Tibial nerve (tissue), 3 donors: ENCODE measurements around the gene OR9G4.

Source experiments
- EP300 ChIP-seq, 2 donors: sonication (generic); formaldehyde crosslinking; IDR thresholded peaks; one replicate each; pipeline ENCODE4 v1.6.1; 2017; ENCODE audit warnings: antibody characterized with exemption in 2 of 2, mild to moderate bottlenecking in 1 of 2
- POLR2A ChIP-seq, 2 donors: fragments of 450-650 bp; IDR thresholded peaks; one replicate each; pipeline ENCODE4 v1.6.1; 2017; ENCODE audit warnings: antibody characterized with exemption in 2 of 2, mild to moderate bottlenecking in 2 of 2, moderate library complexity in 2 of 2

GRCh38 chr11:56750190-56750589 lies 1.7 kb upstream of the OR9G4 start:
- TF ChIP-seq EP300 (IDR thresholded peaks at IDR 0.05) (no peak), POLR2A (IDR thresholded peaks at IDR 0.05) (no peak)
